Measurements from ENCODE around the gene FOXP1.

FOXP1 gene

GRCh38 chr3:71482771-71483170, 100.8 kb downstream of the FOXP1 start:
- H3K79me2 ChIP-seq: peaks cover 21% of the 10 kb centered on the region
- H3K9ac ChIP-seq: no peak overlapping the region
- no peak overlapping the region for H3K4me3 ChIP-seq (ENCODE audit: low read depth, low read length)
- H3K36me3 ChIP-seq (ENCODE audit: control insufficient read depth, insufficient read depth, low read length): no peaks in the 10 kb centered on the region
- H3K27me3 ChIP-seq (ENCODE audit: control insufficient read depth, insufficient read depth, low read length): no peaks in the 10 kb centered on the region
- no peak overlapping the region for H3K4me2 ChIP-seq (ENCODE audit: low read length)
- no peaks in the 10 kb centered on the region for H3K4me1 ChIP-seq
- H2AFZ ChIP-seq: no peak overlapping the region
- no peak for TF ChIP-seq CTCF (IDR thresholded peaks at IDR 0.05)
- H3K27ac ChIP-seq: no peak overlapping the region
- no peaks in the 10 kb centered on the region for H3K9me3 ChIP-seq (ENCODE audit: control insufficient read depth, low read length)

- H3K27ac ChIP-seq: no peak overlapping the region
- no peaks in the 10 kb centered on the region for H3K27me3 ChIP-seq (ENCODE audit: control insufficient read depth, insufficient read depth, low read length)
- no peak for TF ChIP-seq CTCF (IDR thresholded peaks at IDR 0.05)
- no peaks in the 10 kb centered on the region for H3K9me3 ChIP-seq (ENCODE audit: control insufficient read depth, low read length)
- H3K9ac ChIP-seq: no peak overlapping the region
- no peak overlapping the region for H3K4me2 ChIP-seq (ENCODE audit: low read length)
- H3K4me1 ChIP-seq: no peaks in the 10 kb centered on the region
- H3K4me3 ChIP-seq (ENCODE audit: low read depth, low read length): no peak overlapping the region
- no peak overlapping the region for H2AFZ ChIP-seq
- H3K36me3 ChIP-seq (ENCODE audit: control insufficient read depth, insufficient read depth, low read length): no peaks in the 10 kb centered on the region
- H3K79me2 ChIP-seq: peaks cover 7% of the 10 kb centered on the region
Measured at GRCh38 chr3:71478568-71478967, 105.0 kb downstream of the FOXP1 start.

- TF ChIP-seq CTCF (IDR thresholded peaks at IDR 0.05): no peak
- Histone ChIP-seq H3K36me3 (ENCODE audit: control insufficient read depth, insufficient read depth, low read length) (no peaks in the 10 kb centered on the region), H3K79me2 (peaks cover 7% of the 10 kb centered on the region), H3K27me3 (ENCODE audit: control insufficient read depth, insufficient read depth, low read length) (no peaks in the 10 kb centered on the region), H3K27ac (no peak overlapping the region), H3K4me1 (no peaks in the 10 kb centered on the region), H3K4me3 (ENCODE audit: low read depth, low read length) (no peak overlapping the region), H3K4me2 (ENCODE audit: low read length) (no peak overlapping the region), H3K9ac (no peak overlapping the region), H2AFZ (no peak overlapping the region), H3K9me3 (ENCODE audit: control insufficient read depth, low read length) (no peaks in the 10 kb centered on the region)
Measured at GRCh38 chr3:71476950-71477349, 106.6 kb downstream of the FOXP1 start.

GRCh38 chr3:71469138-71469435, 114.4 kb downstream of the FOXP1 start:
- no peaks in the 10 kb centered on the region for H3K36me3 ChIP-seq (ENCODE audit: control insufficient read depth, insufficient read depth, low read length)
- H3K27ac ChIP-seq: no peak overlapping the region
- no peak overlapping the region for H3K9ac ChIP-seq
- H2AFZ ChIP-seq: no peak overlapping the region
- H3K4me2 ChIP-seq (ENCODE audit: low read length): no peak overlapping the region
- no peaks in the 10 kb centered on the region for H3K9me3 ChIP-seq (ENCODE audit: control insufficient read depth, low read length)
- H3K79me2 ChIP-seq: peaks cover 25% of the 10 kb centered on the region
- no peaks in the 10 kb centered on the region for H3K27me3 ChIP-seq (ENCODE audit: control insufficient read depth, insufficient read depth, low read length)
- no peak for TF ChIP-seq CTCF (IDR thresholded peaks at IDR 0.05)
- H3K4me1 ChIP-seq: peaks cover 2% of the 10 kb centered on the region
- H3K4me3 ChIP-seq (ENCODE audit: low read depth, low read length): no peak overlapping the region

- no peaks in the 10 kb centered on the region for H3K36me3 ChIP-seq (ENCODE audit: control insufficient read depth, insufficient read depth, low read length)
- no peak overlapping the region for H3K4me2 ChIP-seq (ENCODE audit: low read length)
- no peak overlapping the region for H2AFZ ChIP-seq
- H3K9me3 ChIP-seq (ENCODE audit: control insufficient read depth, low read length): no peaks in the 10 kb centered on the region
- H3K27ac ChIP-seq: no peak overlapping the region
- peaks cover 31% of the 10 kb centered on the region for H3K79me2 ChIP-seq
- no peak overlapping the region for H3K9ac ChIP-seq
- H3K4me3 ChIP-seq (ENCODE audit: low read depth, low read length): no peak overlapping the region
- H3K27me3 ChIP-seq (ENCODE audit: control insufficient read depth, insufficient read depth, low read length): no peaks in the 10 kb centered on the region
- TF ChIP-seq CTCF (IDR thresholded peaks at IDR 0.05): no peak
- peaks cover 2% of the 10 kb centered on the region for H3K4me1 ChIP-seq
Measured at GRCh38 chr3:71468311-71469137, 115.0 kb downstream of the FOXP1 start.

All from parathyroid adenoma (tissue), 2 donors.